Posterior cingulate gyrus (tissue), 11 donors: ENCODE measurements around the gene GPATCH8.
"Not testable (repeated sequence)": the region's sequence is repeated elsewhere in the genome, so short reads cannot be mapped to it uniquely, and the experiment has no call there.

ENCODE experiments used
- DNase-seq, 10 donors: peaks; one replicate each; pipeline versions ENCODE4 v3.0.0 to v3.0.0-alpha.2; 2020 to 2021; ENCODE audit warnings: mixed read lengths in 3 of 10
- intact Hi-C: fragments of 100-400 bp; cut with DNase I; formaldehyde crosslinking; loops from one replicate; pipeline ENCODE4 v1.15.1; 2023

GPATCH8 gene

GRCh38 chr17:44529864-44530263 lies 26.7 kb upstream of the GPATCH8 start:
- intact Hi-C loops, result no loop called here
- DNase-seq, result no peak

GRCh38 chr17:44527954-44528353 lies 24.7 kb upstream of the GPATCH8 start:
- DNase-seq, result peak in 1 of 10 donors; percentile 80
- intact Hi-C loops, result no loop called here

- no peak for DNase-seq
- intact Hi-C loops, result no loop called here
Observed at GRCh38 chr17:44527102-44527501, 23.9 kb upstream of the GPATCH8 start.

GRCh38 chr17:44523672-44523972 lies 20.4 kb upstream of the GPATCH8 start:
- DNase-seq, result no peak
- intact Hi-C loops, result no loop called here

- intact Hi-C loops, result no loop called here
- DNase-seq, result peak in 1 of 10 donors; percentile 36
Observed at GRCh38 chr17:44522883-44523671, 19.9 kb upstream of the GPATCH8 start.

DNA sequence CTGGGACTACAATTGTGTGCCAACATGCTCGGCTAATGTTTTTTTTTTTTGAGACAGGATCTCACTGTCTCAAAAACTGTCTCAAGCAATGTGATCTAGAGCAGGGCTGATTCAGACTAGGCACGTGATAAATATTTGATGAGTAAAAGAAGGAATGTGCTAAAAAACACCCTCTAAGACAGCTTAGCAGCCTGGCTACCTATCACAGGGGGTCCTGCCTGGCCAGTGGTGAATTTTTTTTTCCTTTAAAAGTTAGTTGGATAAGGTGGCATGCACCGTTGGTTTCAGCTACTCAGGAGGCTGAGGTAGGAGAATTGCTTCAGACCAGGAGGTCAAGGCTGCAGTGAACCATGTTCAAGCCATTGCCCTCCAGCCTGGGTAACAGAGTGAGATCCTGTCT lies 14.8 kb upstream of the GPATCH8 start:
- DNase-seq, result no peak
- intact Hi-C loops, result no loop called here

- intact Hi-C loops, DNase-seq: not testable (repeated sequence)
Observed at GRCh38 chr17:44511241-44512134, 8.3 kb upstream of the GPATCH8 start.

DNA sequence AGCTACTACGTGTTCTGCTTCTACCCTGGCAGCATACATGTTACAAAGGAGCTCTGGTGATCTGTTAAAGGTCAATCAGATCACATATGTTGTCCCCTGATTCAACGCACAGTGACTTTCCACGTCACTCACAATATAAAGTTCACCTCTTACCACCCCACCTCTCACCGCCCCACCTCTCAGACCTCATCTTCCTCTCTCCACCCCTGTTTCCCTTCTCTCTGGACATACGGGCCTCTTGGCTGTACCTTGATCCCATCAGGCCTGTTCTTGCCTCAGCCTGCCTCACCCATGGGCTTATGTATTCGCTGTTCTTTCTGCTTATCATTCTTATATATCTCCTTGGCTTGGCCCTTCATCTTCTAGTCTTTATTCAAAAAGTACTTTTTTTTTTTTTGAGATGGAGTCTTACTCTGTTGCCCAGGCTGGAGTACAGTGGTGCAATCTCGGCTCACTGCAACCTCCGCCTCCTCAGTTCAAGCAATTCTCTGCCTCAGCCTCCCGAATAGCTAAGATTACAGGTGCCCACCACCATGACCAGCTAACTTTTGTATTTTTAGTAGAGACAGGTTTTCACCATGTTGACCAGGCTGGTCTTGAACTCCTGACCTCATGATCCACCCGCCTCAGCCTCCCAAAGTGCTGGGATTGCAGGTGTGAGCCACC lies 3.9 kb upstream of the GPATCH8 start:
- intact Hi-C loops, result loop anchor here (10.0 kb wide), 1 partner anchor 178 kb away; the partner anchor contains the start of gene CCDC43
- DNase-seq, result not testable (repeated sequence)

DNA sequence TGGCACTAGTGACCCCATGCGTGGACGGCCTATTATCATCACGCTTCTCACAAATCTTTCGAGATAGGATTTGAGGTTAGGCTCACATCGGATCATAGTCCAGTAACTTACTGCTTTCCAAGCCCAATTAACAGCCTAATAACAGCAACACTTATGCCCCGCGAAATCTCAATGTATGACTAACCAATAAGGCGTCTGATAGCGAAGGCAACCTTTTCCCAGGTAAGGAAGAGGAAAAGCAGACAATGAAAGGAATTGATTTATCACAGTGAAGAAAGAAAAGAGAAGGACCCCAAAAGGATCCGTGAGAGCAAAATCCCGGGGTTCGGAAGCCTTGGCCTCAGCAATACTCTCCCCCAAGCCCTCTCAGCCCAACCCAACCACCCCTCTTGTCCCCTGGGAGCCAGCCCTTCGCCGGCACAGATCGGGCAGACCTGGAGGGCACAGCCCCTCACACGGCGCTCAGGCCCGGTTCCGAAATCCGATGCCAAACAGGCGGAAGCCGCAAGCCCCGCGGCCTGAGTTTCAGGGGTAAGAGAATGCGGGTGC lies 534 bp downstream of the GPATCH8 start:
- DNase-seq, result peak in 2 of 10 donors; percentile 69 to 83
- intact Hi-C loops, result loop anchor here (1.0 to 10.0 kb wide), 2 partner anchors 157 to 182 kb away; partner anchors contain the start of genes CCDC43 and GRN

GRCh38 chr17:44501866-44502375 lies 1.3 kb downstream of the GPATCH8 start:
- intact Hi-C loops, result loop anchor here (10.0 kb wide), 1 partner anchor 183 kb away; the partner anchor contains the start of gene CCDC43
- no peak for DNase-seq

- intact Hi-C loops, result loop anchor here (10.0 kb wide), 1 partner anchor 185 kb away; the partner anchor contains the start of gene CCDC43
- no peak for DNase-seq
Observed at GRCh38 chr17:44499722-44500121, 3.5 kb downstream of the GPATCH8 start.

DNA sequence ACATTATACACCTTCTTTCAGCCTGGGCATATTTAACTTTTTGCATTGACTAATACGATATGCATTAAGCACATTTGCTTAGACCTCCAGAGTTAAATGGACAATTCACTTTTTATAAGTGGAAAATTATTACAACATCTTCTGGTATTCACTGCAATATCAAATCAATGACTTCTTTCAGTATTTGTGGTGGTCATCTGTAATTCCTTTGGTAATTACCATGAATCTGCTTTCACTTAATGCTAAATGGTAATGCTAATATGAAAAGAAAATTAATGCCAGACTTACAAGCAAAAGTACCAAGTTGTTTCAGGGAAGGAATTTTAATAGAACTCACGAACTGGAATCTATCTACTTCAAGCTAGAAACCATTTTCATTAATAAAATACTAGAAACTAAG lies 6.4 kb downstream of the GPATCH8 start:
- intact Hi-C loops, result no loop called here
- DNase-seq, result no peak

DNA sequence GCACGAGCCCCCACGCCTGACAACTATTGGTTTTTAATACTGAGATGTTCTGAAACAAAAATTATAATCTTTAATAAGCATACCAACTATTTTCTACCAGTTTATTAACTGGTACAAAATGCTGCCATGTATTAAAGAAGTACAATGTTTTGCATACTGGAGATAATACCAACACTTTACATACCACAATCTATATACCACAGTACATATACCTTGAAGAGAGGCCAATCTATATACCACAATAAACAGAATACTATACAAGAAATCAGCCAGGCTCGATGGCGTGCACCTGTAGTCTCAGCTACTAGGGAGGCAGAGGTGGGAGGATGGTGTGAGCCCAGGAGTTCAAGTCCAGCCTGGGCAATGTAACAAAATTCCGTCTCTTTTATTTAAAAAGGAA lies 9.9 kb downstream of the GPATCH8 start:
- DNase-seq, result no peak
- intact Hi-C loops, result no loop called here

- no peak for DNase-seq
- intact Hi-C loops, result no loop called here
Observed at GRCh38 chr17:44492706-44493272, 10.4 kb downstream of the GPATCH8 start.

DNA sequence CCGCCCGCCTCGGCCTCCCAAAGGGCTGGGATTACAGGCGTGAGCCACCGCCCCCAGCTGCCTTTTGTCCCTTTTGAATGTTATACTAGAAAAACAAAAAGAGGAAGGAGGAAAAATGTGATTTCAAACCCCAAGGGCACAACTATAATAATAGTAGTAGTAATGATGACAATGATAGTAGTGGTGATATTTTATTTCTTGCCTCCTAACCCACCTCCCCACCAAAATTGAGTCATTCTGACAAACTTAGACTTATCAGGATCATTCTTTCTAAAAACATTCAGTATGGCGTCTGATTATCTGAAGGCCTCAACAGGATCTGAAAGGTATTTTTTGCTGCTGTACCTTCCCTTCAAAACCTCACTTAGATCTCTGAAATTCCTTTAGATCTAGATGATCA lies 13.6 kb downstream of the GPATCH8 start:
- no peak for DNase-seq
- intact Hi-C loops, result no loop called here

- intact Hi-C loops, result no loop called here
Observed at GRCh38 chr17:44487170-44487569, 16.0 kb downstream of the GPATCH8 start.

DNA sequence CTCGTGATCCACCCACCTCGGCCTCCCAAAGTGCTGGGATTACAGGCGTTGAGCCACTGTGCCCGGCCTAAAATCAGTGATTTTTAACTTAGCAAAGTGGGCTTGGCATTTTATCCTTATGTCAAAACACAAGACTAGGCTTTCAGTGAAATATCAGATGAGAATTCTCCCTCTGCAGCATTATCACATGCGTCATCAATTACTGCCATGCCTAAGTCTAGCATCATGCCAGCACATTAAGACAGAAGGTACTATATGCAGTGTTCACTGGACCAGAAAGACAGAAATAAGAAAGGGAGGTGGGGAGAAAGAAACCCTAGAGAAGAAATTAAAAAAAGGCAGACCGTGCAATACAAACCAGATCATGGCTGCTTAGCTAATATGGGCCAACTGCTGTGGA lies 29.8 kb downstream of the GPATCH8 start:
- no peak for DNase-seq
- intact Hi-C loops, result no loop called here

More at GRCh38 chr17:44487170-44487569, 16.0 kb downstream of the GPATCH8 start:
- DNase-seq, result no peak

DNA sequence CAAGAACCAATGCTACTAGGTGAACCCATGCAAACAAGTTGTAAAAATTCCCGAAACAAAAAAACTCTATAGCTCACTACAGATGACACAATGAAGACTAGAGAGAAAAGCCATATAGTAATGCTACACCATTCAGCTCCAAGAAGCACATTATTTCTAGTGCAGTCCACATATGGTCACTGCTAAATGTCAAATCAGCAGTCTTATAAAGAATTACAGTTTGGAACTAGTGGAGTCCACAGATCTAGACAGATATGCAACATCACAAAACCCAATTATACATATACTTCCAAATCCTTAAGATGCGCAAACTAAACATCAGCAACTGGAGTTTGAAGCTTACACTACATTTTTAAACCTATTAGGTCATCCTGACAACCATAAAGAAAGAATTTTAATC lies 33.5 kb downstream of the GPATCH8 start:
- intact Hi-C loops, result no loop called here
- no peak for DNase-seq

DNA sequence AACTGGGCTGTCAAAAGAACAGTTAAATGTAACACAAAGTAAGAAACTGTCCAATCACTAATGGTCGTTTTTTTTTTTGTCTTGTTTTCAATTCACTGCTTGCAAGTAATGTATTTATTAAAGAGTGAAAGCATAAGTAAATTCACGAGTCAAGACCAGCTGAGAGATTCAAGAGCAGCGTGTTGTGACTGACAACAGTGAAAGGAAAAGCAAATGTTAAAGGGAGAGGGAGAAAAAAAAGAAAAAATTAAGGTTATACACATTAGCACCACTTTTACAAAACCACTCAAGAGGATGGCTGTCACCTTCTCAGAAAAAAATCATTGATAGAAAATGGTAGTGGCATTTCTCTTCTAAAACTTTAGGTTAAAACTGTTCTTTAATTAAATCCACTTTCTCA lies 36.1 kb downstream of the GPATCH8 start:
- intact Hi-C loops, result no loop called here
- DNase-seq, result no peak

GRCh38 chr17:44466339-44466738 lies 36.9 kb downstream of the GPATCH8 start:
- intact Hi-C loops, result no loop called here
- no peak for DNase-seq
